ENCODE data around the gene CPAMD8. TPM values are rescaled to one million over a fixed set of nuclear protein-coding genes. Genes with fewer than 3 reads are reported as not detected.

Gene CPAMD8
- total and polyA plus RNA-seq, 2 experiments from 2014 or later: 7.9 to 17.6 TPM

- Histone ChIP-seq H3K79me2 (no peaks in the 10 kb centered on the region), H3K9me2 (replicated peaks; ENCODE audit: insufficient read depth) (no peaks in the 10 kb centered on the region), H3K27me3 (no peaks in the 10 kb centered on the region), H3K4me2 (no peak overlapping the region), H3K4me3 (no peak overlapping the region), H3K4me1 (ENCODE audit: insufficient read depth) (no peaks in the 10 kb centered on the region), H3K9me3 (ENCODE audit: low read depth) (no peaks in the 10 kb centered on the region), H2AFZ (no peak overlapping the region), H4K20me1 (ENCODE audit: insufficient read depth, poor library complexity, severe bottlenecking) (no peaks in the 10 kb centered on the region), H3K27ac (no peak overlapping the region), H3K36me3 (replicated peaks; ENCODE audit: insufficient read depth, low read depth) (no peaks in the 10 kb centered on the region)
- no peak for DNase-seq (ENCODE audit: low spot score)
- WGBS (ENCODE audit: low lambda C conversion rate, missing lambda C conversion rate): 74% methylated on average over 5 of the region's 5 CpGs
- TF ChIP-seq CTCF (IDR thresholded peaks at IDR 0.05; ENCODE audit: poor library complexity) (no peak), EZH2phosphoT487 (IDR thresholded peaks at IDR 0.05; ENCODE audit: low read depth, severe bottlenecking, unreplicated experiment) (no peak), EZH2 (IDR thresholded peaks at IDR 0.05; ENCODE audit: borderline replicate concordance) (no peak)
Measured at GRCh38 chr19:16885166-16885565, 141.4 kb downstream of the CPAMD8 start.

GRCh38 chr19:16883522-16883921 lies 143.1 kb downstream of the CPAMD8 start:
- TF ChIP-seq EZH2 (IDR thresholded peaks at IDR 0.05; ENCODE audit: borderline replicate concordance) (no peak), EZH2phosphoT487 (IDR thresholded peaks at IDR 0.05; ENCODE audit: low read depth, severe bottlenecking, unreplicated experiment) (no peak), CTCF (IDR thresholded peaks at IDR 0.05; ENCODE audit: poor library complexity) (no peak)
- Histone ChIP-seq H3K79me2 (no peaks in the 10 kb centered on the region), H3K36me3 (replicated peaks; ENCODE audit: insufficient read depth, low read depth) (no peaks in the 10 kb centered on the region), H3K4me3 (no peak overlapping the region), H3K4me1 (ENCODE audit: insufficient read depth) (no peaks in the 10 kb centered on the region), H3K27ac (no peak overlapping the region), H3K9me2 (replicated peaks; ENCODE audit: insufficient read depth) (no peaks in the 10 kb centered on the region), H3K27me3 (no peaks in the 10 kb centered on the region), H4K20me1 (ENCODE audit: insufficient read depth, poor library complexity, severe bottlenecking) (no peaks in the 10 kb centered on the region), H3K4me2 (no peak overlapping the region), H3K9me3 (ENCODE audit: low read depth) (no peaks in the 10 kb centered on the region), H2AFZ (no peak overlapping the region)
- 89% methylated on average over 3 of the region's 3 CpGs for WGBS (ENCODE audit: low lambda C conversion rate, missing lambda C conversion rate)
- DNase-seq (ENCODE audit: low spot score): no peak

- H4K20me1 ChIP-seq (ENCODE audit: insufficient read depth, poor library complexity, severe bottlenecking): no peaks in the 10 kb centered on the region
- no peaks in the 10 kb centered on the region for H3K36me3 ChIP-seq (replicated peaks; ENCODE audit: insufficient read depth, low read depth)
- H3K4me3 ChIP-seq: no peak overlapping the region
- no peaks in the 10 kb centered on the region for H3K9me3 ChIP-seq (ENCODE audit: low read depth)
- H3K4me2 ChIP-seq: no peak overlapping the region
- H3K4me1 ChIP-seq (ENCODE audit: insufficient read depth): no peaks in the 10 kb centered on the region
- H3K27me3 ChIP-seq: no peaks in the 10 kb centered on the region
- no peak overlapping the region for H2AFZ ChIP-seq
- TF ChIP-seq CTCF (IDR thresholded peaks at IDR 0.05; ENCODE audit: poor library complexity) (no peak), EZH2 (IDR thresholded peaks at IDR 0.05; ENCODE audit: borderline replicate concordance) (no peak), EZH2phosphoT487 (IDR thresholded peaks at IDR 0.05; ENCODE audit: low read depth, severe bottlenecking, unreplicated experiment) (no peak)
- 95% methylated on average over 3 of the region's 3 CpGs for WGBS (ENCODE audit: low lambda C conversion rate, missing lambda C conversion rate)
- no peak overlapping the region for H3K27ac ChIP-seq
- DNase-seq (ENCODE audit: low spot score): no peak
- H3K79me2 ChIP-seq: no peaks in the 10 kb centered on the region
- no peaks in the 10 kb centered on the region for H3K9me2 ChIP-seq (replicated peaks; ENCODE audit: insufficient read depth)
Measured at GRCh38 chr19:16882146-16882545, 144.5 kb downstream of the CPAMD8 start.
